Measurements from ENCODE around the gene SF3B3. TPM values are rescaled to one million over a fixed set of nuclear protein-coding genes. Genes with fewer than 3 reads are reported as not detected.

The SF3B3 gene
- total RNA-seq, 1 experiment from 2014 or later: 403 TPM

- ATAC-seq (no peak), DNase-seq (ENCODE audit: low read depth, low spot score) (no peak)
- Histone ChIP-seq H3K27me3 (ENCODE audit: insufficient read depth, low read length) (no peaks in the 10 kb centered on the region), H3K4me3 (replicated peaks in 1 of 2; ENCODE audit: low read depth in 1 of 2, low read length in 2 of 2) (no peak overlapping the region), H3K27ac (ENCODE audit: low read depth, low read length) (no peak overlapping the region), H3K4me1 (ENCODE audit: control insufficient read depth in 1 of 2, insufficient read depth in 2 of 2, low read length in 2 of 2) (no peaks in the 10 kb centered on the region), H3K36me3 (ENCODE audit: control insufficient read depth in 1 of 2, insufficient read depth in 2 of 2, low read length in 2 of 2) (peaks cover 83 to 89% of the 10 kb centered on the region in 2 experiments), H3K9ac (ENCODE audit: low read length) (no peak overlapping the region), H2AFZ (ENCODE audit: low read depth, low read length, poor library complexity, severe bottlenecking) (no peak overlapping the region), H3K9me3 (ENCODE audit: control insufficient read depth in 1 of 2, insufficient read depth in 1 of 2, low read depth in 1 of 2, low read length in 2 of 2) (no peaks in the 10 kb centered on the region), H3K79me2 (ENCODE audit: insufficient read depth, low read length) (peaks cover 92% of the 10 kb centered on the region), H3K9me2 (ENCODE audit: insufficient read depth) (no peaks in the 10 kb centered on the region), H4K20me1 (ENCODE audit: insufficient read depth) (peaks cover 26% of the 10 kb centered on the region; the same call in 1 of the 2 replicates), H3K4me2 (ENCODE audit: low read length) (no peak overlapping the region)
- ChIA-PET RAD21 (ENCODE audit: low non-redundant PET in 1 of 2, low total read pairs in 2 of 2, uncharacterized antibody in 2 of 2, unreplicated experiment in 2 of 2) (interaction anchor here in 1 of 2 experiments (0.6 kb wide), 1 partner anchor 191 kb away, joined by 3 read pairs; no protein-coding TSS in a partner anchor), CTCF (no interaction called here), POLR2A (no interaction called here)
- no TSS peak for BruUV-seq (replicated peaks)
- intact Hi-C loops (cut with micrococcal nuclease): no loop called here
- TF ChIP-seq FOSL1 (IDR thresholded peaks at IDR 0.05; ENCODE audit: low read depth) (no peak), RAD21 (IDR thresholded peaks at IDR 0.05; ENCODE audit: low read depth) (no peak), ZFX (IDR thresholded peaks at IDR 0.05) (no peak), EGR1 (IDR thresholded peaks at IDR 0.05; ENCODE audit: low read depth) (no peak), REST (IDR thresholded peaks at IDR 0.05; ENCODE audit: low read depth) (no peak), POLR2AphosphoS5 (IDR thresholded peaks at IDR 0.05; ENCODE audit: low read depth, low read length) (no peak), TCF7L2 (IDR thresholded peaks at IDR 0.05; ENCODE audit: borderline replicate concordance, extremely low read depth, insufficient read depth, insufficient read length) (no peak), ZNF274 (IDR thresholded peaks at IDR 0.05; ENCODE audit: low read depth, low read length) (no peak), EZH2phosphoT487 (IDR thresholded peaks at IDR 0.05; ENCODE audit: borderline replicate concordance) (no peak), ZBTB33 (IDR thresholded peaks at IDR 0.05; ENCODE audit: extremely low read depth, insufficient replicate concordance, low read length) (no peak), JUND (IDR thresholded peaks at IDR 0.05) (no peak), CEBPB (IDR thresholded peaks at IDR 0.05; ENCODE audit: low read depth) (no peak), EZH2 (IDR thresholded peaks at IDR 0.05) (no peak)
Measured at GRCh38 chr16:70565053-70565452, 41.4 kb downstream of the SF3B3 start.
